ENCODE data around the gene GPA33. TPM values are rescaled to one million over a fixed set of nuclear protein-coding genes. Genes with fewer than 3 reads are reported as not detected.
A peak's percentile ranks its signal among the peaks of the same experiment; 100 is the strongest.

GPA33 gene
- total and polyA plus RNA-seq, 2 donors (not counting 1 experiment from before 2014, with no cell fraction given): not detected

DNA sequence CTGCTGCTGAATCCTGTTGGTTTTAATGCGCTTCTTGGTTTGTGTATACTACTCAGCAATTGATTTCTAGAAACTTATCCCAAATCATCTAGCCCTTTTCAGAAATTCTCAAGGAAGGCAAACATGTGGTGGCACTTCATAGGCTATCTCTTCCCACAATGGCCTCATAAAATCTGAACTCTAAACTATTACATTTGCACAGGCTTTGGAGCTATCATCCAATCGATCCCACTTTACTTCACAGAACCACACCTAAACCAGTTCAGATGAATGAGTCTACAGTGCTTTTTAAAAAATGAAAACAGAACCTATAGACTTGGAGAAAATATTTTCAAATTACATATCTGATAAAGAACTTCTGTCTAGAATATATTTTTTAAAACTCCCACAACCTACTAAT, 10.6 kb upstream of the GPA33 start:
- H3K4me1 ChIP-seq (ENCODE audit: control insufficient read depth, extremely low read depth, insufficient read depth, low read length): no peaks in the 10 kb centered on the region
- no peaks in the 10 kb centered on the region for H3K79me2 ChIP-seq (ENCODE audit: control insufficient read depth, insufficient read depth, low read length)
- no peaks in the 10 kb centered on the region for H3K9me3 ChIP-seq (ENCODE audit: control insufficient read depth, insufficient read depth, low read depth, low read length)
- H3K4me2 ChIP-seq (ENCODE audit: extremely low read depth, insufficient read depth, low read length): no peak overlapping the region
- no peaks in the 10 kb centered on the region for H3K27me3 ChIP-seq (ENCODE audit: control insufficient read depth, insufficient read depth, low read length)
- H3K9ac ChIP-seq (ENCODE audit: insufficient read depth, low read length): no peak overlapping the region
- no peak for TF ChIP-seq EZH2 (IDR thresholded peaks at IDR 0.05; ENCODE audit: low read length, missing control alignments)
- TF ChIP-seq, protein P1, sequence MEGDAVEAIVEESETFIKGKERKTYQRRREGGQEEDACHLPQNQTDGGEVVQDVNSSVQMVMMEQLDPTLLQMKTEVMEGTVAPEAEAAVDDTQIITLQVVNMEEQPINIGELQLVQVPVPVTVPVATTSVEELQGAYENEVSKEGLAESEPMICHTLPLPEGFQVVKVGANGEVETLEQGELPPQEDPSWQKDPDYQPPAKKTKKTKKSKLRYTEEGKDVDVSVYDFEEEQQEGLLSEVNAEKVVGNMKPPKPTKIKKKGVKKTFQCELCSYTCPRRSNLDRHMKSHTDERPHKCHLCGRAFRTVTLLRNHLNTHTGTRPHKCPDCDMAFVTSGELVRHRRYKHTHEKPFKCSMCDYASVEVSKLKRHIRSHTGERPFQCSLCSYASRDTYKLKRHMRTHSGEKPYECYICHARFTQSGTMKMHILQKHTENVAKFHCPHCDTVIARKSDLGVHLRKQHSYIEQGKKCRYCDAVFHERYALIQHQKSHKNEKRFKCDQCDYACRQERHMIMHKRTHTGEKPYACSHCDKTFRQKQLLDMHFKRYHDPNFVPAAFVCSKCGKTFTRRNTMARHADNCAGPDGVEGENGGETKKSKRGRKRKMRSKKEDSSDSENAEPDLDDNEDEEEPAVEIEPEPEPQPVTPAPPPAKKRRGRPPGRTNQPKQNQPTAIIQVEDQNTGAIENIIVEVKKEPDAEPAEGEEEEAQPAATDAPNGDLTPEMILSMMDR (conservative IDR thresholded peaks at IDR 0.05 in 1 of 2, IDR thresholded peaks at IDR 0.05 in 1 of 2; ENCODE audit: low read depth in 1 of 2, low read length in 2 of 2): no peak
- no peak overlapping the region for H3K4me3 ChIP-seq (replicated peaks in 1 of 4; ENCODE audit: control extremely low read depth in 1 of 4, insufficient read depth in 1 of 4, low read depth in 3 of 4, low read length in 4 of 4)
- H3K36me3 ChIP-seq (ENCODE audit: control insufficient read depth, insufficient read depth, low read length): no peaks in the 10 kb centered on the region
- no peaks in the 10 kb centered on the region for H4K20me1 ChIP-seq (ENCODE audit: control insufficient read depth, extremely low read depth, insufficient read depth, low read length)
- H2AFZ ChIP-seq (ENCODE audit: low read length): no peak overlapping the region
- DNase-seq (ENCODE audit: low read depth in 2 of 2): no peak
- H3K27ac ChIP-seq (ENCODE audit: insufficient read depth, low read length): no peak overlapping the region

DNA sequence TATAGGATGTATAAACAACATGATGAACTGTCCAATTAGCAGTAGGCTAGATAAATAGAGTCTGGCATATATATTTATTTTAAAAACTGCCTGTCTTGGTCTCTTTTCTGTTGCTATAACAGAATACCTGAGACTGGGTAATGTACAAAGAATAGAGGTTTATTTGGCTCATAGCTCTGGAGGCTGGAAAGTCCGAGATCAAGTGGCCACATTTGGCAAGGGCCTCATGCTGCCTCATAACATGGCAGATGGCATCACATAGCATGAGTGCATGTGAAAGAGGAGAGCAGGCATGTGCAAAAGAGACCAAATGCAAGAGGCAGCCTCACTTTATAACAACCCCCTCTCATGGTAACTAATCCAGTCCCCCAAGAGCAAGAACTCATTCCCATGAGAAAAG, 9.7 kb upstream of the GPA33 start:
- no peaks in the 10 kb centered on the region for H4K20me1 ChIP-seq (ENCODE audit: control insufficient read depth, extremely low read depth, insufficient read depth, low read length)
- TF ChIP-seq EZH2 (IDR thresholded peaks at IDR 0.05; ENCODE audit: low read length, missing control alignments): no peak
- TF ChIP-seq, protein P1 (conservative IDR thresholded peaks at IDR 0.05 in 1 of 2, IDR thresholded peaks at IDR 0.05 in 1 of 2; ENCODE audit: low read depth in 1 of 2, low read length in 2 of 2): no peak
- H3K4me2 ChIP-seq (ENCODE audit: extremely low read depth, insufficient read depth, low read length): no peak overlapping the region
- no peak overlapping the region for H2AFZ ChIP-seq (ENCODE audit: low read length)
- no peak overlapping the region for H3K9ac ChIP-seq (ENCODE audit: insufficient read depth, low read length)
- H3K27ac ChIP-seq (ENCODE audit: insufficient read depth, low read length): no peak overlapping the region
- no peaks in the 10 kb centered on the region for H3K4me1 ChIP-seq (ENCODE audit: control insufficient read depth, extremely low read depth, insufficient read depth, low read length)
- H3K9me3 ChIP-seq (ENCODE audit: control insufficient read depth, insufficient read depth, low read depth, low read length): no peaks in the 10 kb centered on the region
- H3K4me3 ChIP-seq (replicated peaks in 1 of 4; ENCODE audit: control extremely low read depth in 1 of 4, insufficient read depth in 1 of 4, low read depth in 3 of 4, low read length in 4 of 4): no peak overlapping the region
- no peaks in the 10 kb centered on the region for H3K36me3 ChIP-seq (ENCODE audit: control insufficient read depth, insufficient read depth, low read length)
- DNase-seq (ENCODE audit: low read depth in 2 of 2): no peak
- H3K27me3 ChIP-seq (ENCODE audit: control insufficient read depth, insufficient read depth, low read length): no peaks in the 10 kb centered on the region
- no peaks in the 10 kb centered on the region for H3K79me2 ChIP-seq (ENCODE audit: control insufficient read depth, insufficient read depth, low read length)

DNA sequence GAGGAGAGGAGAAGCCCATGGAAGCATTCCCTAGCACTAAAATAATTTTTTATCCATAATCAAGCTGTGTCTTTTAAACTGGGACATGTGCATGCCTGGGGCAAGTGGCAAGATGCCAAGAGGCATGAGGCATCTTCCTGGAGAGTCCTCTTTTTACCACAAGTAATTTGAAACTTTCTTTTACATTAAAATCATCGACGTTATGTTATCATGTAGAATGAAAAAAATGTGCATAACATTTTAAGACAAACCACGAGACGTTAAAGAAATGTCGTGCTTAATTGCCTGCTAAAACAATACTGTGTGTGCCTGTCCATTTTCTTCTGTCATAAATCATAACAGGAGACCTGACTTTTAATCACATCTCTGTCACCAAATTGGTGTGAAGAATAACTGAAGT, 5.2 kb upstream of the GPA33 start:
- Histone ChIP-seq H2AFZ (ENCODE audit: low read length) (no peak overlapping the region), H3K4me1 (ENCODE audit: control insufficient read depth, extremely low read depth, insufficient read depth, low read length) (no peaks in the 10 kb centered on the region), H3K4me3 (replicated peaks in 1 of 4; ENCODE audit: control extremely low read depth in 1 of 4, insufficient read depth in 1 of 4, low read depth in 3 of 4, low read length in 4 of 4) (no peak overlapping the region), H4K20me1 (ENCODE audit: control insufficient read depth, extremely low read depth, insufficient read depth, low read length) (no peaks in the 10 kb centered on the region), H3K27me3 (ENCODE audit: control insufficient read depth, insufficient read depth, low read length) (no peaks in the 10 kb centered on the region), H3K27ac (ENCODE audit: insufficient read depth, low read length) (no peak overlapping the region), H3K36me3 (ENCODE audit: control insufficient read depth, insufficient read depth, low read length) (no peaks in the 10 kb centered on the region), H3K4me2 (ENCODE audit: extremely low read depth, insufficient read depth, low read length) (no peak overlapping the region), H3K9me3 (ENCODE audit: control insufficient read depth, insufficient read depth, low read depth, low read length) (no peaks in the 10 kb centered on the region), H3K79me2 (ENCODE audit: control insufficient read depth, insufficient read depth, low read length) (no peaks in the 10 kb centered on the region), H3K9ac (ENCODE audit: insufficient read depth, low read length) (no peak overlapping the region)
- TF ChIP-seq EZH2 (IDR thresholded peaks at IDR 0.05; ENCODE audit: low read length, missing control alignments): no peak
- TF ChIP-seq, protein P1 (conservative IDR thresholded peaks at IDR 0.05 in 1 of 2, IDR thresholded peaks at IDR 0.05 in 1 of 2; ENCODE audit: low read depth in 1 of 2, low read length in 2 of 2): no peak
- DNase-seq (ENCODE audit: low read depth in 2 of 2): peak; percentile 34 to 74
